ENCODE results near the gene MCCD1.

DNA sequence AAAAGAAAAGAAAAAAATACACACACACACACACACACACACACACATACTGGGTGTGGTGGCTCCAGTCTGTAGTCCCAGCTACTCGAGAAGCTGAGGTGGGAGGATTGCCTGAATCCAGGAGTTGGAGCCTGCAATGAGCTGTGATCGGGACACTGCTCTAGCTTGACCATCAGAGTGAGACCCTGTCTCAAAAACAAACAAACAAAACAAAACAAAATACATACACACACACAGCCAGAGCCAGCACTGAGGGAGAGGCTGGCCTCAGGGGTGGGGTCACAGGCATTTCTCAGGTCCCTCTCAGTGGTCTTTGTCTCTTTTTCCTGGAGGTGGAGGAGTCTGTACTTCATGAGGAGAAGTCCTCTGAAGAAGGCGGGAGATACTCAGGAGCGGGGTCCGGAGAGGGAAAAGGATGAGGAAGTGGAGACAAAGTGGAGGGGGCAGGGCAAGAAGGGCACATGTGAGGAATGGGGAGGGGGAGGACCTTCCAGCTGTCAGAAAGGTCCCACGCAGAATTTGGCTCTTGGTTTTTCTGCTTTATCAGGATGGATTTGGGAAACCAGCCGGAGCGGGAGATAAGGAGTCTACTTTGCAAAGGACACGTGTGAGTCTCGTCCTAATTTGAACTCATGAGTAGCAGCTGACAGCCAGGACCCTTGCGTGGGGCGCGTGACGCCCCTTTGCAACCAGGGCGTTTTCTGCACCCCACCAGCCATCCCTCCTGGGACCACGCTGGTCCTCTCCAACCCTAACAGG lies 38.5 kb upstream of the MCCD1 start:
- TF ChIP-seq POLR2A (IDR thresholded peaks at IDR 0.05; ENCODE audit: low read depth, low read length) (no peak), TAF1 (IDR thresholded peaks at IDR 0.05; ENCODE audit: low read depth, low read length) (no peak), POLR2AphosphoS5 (IDR thresholded peaks at IDR 0.05; ENCODE audit: low read depth, low read length) (no peak), POU2F2 (IDR thresholded peaks at IDR 0.05; ENCODE audit: low read depth, low read length) (no peak)
